GM18499 (cell line): Measurements from ENCODE around the gene ATP2B2.
"Not testable (repeated sequence)": the region's sequence is repeated elsewhere in the genome, so short reads cannot be mapped to it uniquely, and the experiment has no call there.

Experiments
- ATAC-seq: cut with Tn5 transposase; IDR thresholded peaks from one replicate; pipeline ENCODE4 v1.9.1; 2021; ENCODE audit warnings: moderate number of reproducible peaks; ENCODE audit not compliant: insufficient read depth, unreplicated experiment

Gene ATP2B2

GRCh38 chr3:10505050-10505790 is at the start of gene ATP2B2:
Gene ATP2B2 (minus strand): TSS chr3:10505586. CDS start chr3:10449543, 56,043 bp downstream.
- no peak for ATAC-seq

GRCh38 chr3:10554746-10555145 is 49.4 kb upstream of the ATP2B2 start:
- no peak for ATAC-seq

GRCh38 chr3:10554236-10554611 is 48.8 kb upstream of the ATP2B2 start:
- ATAC-seq = no peak

GRCh38 chr3:10553591-10554235 is 48.3 kb upstream of the ATP2B2 start:
- ATAC-seq = no peak

- ATAC-seq = no peak
Observed at GRCh38 chr3:10552631-10552943, 47.2 kb upstream of the ATP2B2 start.

GRCh38 chr3:10551821-10552630 is 46.6 kb upstream of the ATP2B2 start:
- no peak for ATAC-seq

GRCh38 chr3:10551139-10551538 is 45.8 kb upstream of the ATP2B2 start:
- ATAC-seq = no peak

- no peak for ATAC-seq
Observed at GRCh38 chr3:10550705-10551104, 45.3 kb upstream of the ATP2B2 start.

- ATAC-seq = no peak
Observed at GRCh38 chr3:10549617-10550230, 44.3 kb upstream of the ATP2B2 start.

GRCh38 chr3:10548992-10549391 is 43.6 kb upstream of the ATP2B2 start:
- no peak for ATAC-seq

GRCh38 chr3:10547841-10548783 is 42.7 kb upstream of the ATP2B2 start:
- ATAC-seq = no peak

GRCh38 chr3:10547413-10547812 is 42.0 kb upstream of the ATP2B2 start:
- ATAC-seq = no peak

- no peak for ATAC-seq
Observed at GRCh38 chr3:10546820-10547263, 41.5 kb upstream of the ATP2B2 start.

- ATAC-seq = no peak
Observed at GRCh38 chr3:10546181-10546624, 40.8 kb upstream of the ATP2B2 start.

GRCh38 chr3:10542518-10542917 is 37.1 kb upstream of the ATP2B2 start:
- no peak for ATAC-seq

- ATAC-seq = not testable (repeated sequence)
Observed at GRCh38 chr3:10540347-10540746, 35.0 kb upstream of the ATP2B2 start.

GRCh38 chr3:10534066-10534465 is 28.7 kb upstream of the ATP2B2 start:
- no peak for ATAC-seq

- no peak for ATAC-seq
Observed at GRCh38 chr3:10533737-10534023, 28.3 kb upstream of the ATP2B2 start.

- no peak for ATAC-seq
Observed at GRCh38 chr3:10532939-10533736, 27.8 kb upstream of the ATP2B2 start.
